LoVo (cell line): ENCODE data around the gene MB.

ENCODE experiments used
- DNase-seq: peaks from one replicate; pipeline ENCODE4 v3.0.0-alpha.2; 2016; ENCODE audit warnings: low spot score

MB gene

GRCh38 chr22:35572556-35572955 is 44.6 kb downstream of the MB start:
- no peak for DNase-seq

DNA sequence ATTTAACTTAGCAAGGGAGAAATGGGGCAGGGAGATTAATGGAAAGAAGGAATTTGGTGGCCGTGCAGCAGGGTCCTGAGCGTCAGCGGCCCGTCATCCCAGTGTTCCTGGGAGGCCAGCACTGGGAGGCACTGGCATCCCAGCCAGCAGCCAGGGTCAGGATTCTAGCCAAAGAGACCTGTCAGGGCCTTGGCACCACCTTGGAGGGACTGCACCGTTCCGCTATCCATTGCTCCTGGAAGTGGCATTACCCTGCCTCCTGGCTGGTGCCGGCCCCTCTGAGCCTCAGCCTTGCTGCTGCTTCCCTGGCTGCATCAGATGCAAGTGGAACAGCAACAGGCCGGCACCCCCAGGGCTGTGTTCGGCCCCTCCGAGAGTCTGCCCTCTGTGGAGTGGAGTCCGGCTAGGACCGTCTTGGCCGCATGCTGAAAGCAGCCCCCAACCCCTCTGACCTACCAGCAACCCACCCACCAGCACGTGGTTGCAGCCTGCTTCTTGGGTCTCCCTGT is 46.4 kb downstream of the MB start:
- no peak for DNase-seq

DNA sequence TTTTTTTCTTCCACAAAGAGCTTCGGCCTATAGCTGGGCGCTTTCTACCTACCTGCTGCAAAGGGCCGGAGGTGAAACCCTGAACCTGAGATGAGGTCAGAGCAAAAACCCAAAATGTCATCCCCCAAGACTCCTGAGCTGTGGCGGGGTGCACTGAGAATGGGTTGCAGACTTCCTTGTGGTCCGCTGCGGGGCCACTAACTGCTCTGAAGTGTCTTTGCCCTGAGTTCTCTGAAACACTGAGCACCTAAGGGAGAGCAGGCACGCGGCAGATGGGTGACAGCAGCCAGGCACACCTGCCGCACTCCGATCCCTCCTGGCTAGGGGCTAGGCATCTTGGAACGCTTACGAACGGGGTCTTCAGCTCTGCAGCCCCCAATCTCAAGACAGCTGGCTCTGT is 47.2 kb downstream of the MB start:
- no peak for DNase-seq

DNA sequence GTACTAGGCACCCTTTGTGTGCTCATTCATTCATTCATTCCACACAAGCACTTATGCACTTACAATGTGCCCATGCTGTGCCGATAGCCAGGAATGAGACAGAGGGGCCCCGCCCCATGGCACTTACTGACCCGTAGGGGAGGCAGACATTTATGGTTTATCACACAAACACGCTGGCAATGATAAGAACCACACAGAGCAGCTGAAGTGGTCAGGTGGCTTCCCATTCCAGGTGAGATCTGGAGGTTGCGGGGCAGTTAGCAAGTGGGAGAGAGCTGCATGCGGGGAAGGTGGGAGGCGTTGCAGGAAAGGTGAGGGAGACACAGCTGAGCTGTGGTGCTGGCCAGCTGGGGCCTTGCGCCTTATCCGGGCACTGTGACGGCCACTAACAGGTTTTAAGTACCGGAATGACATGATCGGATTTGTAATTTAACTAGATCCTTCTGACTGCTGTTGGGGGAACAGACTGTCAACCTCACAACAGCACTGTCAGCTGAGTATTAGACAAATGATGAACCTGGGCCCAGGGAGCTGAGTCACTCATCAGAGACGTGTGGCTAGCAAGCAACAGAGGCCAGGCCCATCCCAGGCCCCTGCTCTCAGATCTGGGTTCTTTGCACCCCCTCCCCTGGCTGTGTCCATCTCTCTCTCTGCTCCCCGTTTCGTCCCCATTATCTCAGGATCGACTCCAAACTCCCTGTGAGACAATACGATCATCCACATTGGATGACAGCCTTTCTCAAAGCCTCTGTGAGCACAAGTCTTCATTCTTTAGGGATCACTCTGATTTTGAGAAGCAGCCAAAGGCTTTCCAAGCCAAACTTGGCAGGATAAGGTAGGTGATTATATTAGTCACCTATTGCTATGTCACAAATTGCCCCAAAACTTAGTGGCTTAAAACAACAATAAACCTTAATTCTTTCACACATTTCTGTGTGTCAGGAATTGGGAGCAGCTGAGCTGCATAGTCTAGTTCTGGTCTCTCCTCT is 48.1 kb downstream of the MB start:
- peak; percentile 7 for DNase-seq

- no peak for DNase-seq
Measured at GRCh38 chr22:35567351-35568141, 49.6 kb downstream of the MB start.

DNA sequence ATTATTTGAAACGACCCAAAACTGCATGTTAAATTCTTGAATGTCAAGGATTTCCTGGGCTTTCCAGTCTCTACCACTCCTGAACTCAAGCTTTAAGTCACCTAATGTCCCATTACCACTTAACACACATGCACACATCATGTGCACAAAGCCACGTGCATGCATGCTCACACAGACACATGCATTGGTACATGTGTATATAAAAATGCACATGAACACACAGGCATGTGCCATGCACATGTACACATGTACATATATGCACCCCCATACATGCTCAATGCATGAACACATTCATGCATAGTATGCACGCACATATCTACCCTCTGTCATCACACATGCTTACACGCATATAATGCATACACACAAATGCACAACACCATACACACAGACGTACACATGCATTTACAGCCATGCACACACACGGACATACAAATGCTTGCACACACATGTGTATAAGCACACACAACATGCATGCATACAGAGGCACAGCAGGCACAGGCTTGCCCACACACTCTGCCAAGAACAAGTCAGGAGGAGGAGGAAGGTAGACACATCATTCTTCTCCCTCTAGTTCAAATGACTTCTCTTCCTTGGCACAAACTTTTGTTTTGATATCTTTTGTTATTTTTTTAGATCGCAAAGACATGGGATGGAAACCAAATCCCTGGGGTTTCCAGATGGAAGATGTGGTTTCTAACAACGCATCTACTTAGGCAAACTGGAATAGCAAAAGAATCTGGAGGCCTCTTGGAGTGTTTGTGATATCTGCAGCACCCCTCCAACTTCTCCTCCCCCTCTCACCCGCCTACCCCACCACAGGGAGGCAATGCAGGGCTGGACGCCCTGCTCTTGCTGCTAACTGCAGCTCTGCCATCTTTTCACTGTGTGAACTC is 51.9 kb downstream of the MB start:
- DNase-seq = no peak

DNA sequence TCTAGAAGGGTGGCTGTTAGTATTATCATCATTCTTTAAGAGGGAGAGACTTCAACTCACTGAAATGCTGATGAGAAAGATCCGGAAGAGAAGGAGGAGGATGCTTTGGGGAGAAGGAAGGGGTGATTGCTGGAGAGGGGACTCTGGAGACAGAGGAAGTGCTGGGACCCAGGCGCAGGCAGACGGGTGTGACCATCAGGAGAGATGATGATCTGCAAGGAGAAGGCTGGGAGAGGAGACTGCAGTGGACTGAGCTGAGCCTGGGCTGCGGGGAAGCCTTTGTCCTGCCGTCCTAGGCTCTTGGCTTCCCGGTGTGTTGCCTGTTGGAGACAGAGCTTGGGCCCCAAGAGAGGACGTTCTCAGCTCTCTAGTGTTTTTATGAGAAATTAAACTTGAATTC is 53.9 kb downstream of the MB start:
- DNase-seq = no peak

DNA sequence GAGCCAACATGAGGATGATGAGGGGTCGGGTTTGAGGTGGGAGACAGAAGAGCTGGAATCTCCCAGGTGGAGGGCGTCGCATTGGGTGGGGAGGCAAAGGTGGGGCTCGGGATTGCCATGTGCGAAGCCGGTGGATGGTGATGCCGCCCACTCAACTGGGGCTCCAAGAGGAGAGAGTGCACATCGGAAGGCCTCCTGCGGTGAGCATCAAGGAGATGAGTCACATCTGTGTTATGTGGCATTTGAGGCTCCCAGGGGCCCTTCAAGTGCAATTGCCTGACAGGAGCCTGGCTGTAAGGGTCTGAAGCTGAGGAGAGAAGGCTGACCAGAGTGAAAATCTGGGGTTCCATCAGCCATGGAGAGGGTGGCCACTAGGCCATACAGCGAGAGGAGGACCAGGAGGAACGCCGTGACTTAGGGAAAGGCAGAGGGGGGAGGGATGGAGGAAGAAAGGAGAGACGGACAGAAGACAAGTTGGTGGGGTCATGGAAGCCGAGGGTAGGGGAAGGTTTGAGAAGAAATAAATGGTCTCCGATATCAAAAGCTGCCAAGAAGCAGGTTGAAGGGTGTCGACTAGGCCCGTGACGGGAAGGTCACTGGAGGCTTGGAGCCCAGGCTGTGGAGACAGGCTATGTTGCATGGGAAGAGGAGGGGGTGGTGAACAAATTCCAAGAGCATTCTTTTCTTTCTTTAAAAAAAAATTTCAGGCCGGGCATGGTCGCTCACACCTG is 55.2 kb downstream of the MB start:
- peak; percentile 75 for DNase-seq

- DNase-seq = no peak
Measured at GRCh38 chr22:35560824-35561223, 56.3 kb downstream of the MB start.

- no peak for DNase-seq
Measured at GRCh38 chr22:35560366-35560765, 56.8 kb downstream of the MB start.

DNA sequence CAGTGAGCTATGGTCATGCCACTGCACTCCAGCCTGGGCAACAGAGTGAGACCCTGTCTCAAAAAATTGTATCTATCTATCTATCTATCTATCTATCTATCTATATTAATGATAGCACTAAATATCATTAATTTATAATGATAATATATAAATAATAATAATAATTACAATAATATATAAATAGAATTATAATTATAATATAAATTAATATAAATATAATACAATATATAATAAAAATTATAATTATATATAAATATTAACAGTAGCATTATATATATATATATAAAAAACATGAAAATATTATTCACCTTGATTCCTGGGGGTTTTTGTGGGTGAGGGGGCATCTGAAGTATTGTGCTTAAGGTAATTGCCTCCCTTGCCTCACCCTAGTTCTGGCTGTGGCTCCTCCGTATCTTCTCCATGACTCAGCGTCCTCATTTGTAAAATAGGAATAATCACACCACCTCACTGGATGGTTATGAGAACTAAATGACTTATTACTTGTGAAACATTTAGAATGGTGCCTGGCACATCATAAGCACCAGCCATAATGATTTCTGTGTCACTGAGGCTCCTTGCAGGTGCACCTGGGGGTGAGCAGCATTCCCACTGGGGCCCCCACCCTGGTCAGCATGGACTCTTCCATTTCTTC is 57.6 kb downstream of the MB start:
- no peak for DNase-seq

DNA sequence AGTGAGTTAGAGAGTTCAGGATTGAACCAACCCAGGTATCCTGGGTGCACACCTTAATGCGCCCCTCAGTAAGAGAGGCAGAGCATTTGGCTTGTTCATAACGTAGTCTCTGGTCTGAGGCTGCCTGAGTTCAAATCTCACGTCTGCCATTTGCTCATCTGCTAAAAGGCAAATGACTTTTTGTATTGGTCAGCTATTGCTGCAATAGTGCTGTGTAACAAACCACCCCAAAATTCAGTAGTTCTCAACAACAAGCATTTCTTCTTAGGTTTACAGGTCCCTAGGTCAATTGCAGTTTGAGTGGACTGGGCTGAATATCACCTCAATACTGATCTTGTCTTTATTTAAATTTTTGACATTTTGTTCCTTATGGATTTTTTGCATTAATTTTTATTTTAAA is 58.4 kb downstream of the MB start:
- DNase-seq = no peak

DNA sequence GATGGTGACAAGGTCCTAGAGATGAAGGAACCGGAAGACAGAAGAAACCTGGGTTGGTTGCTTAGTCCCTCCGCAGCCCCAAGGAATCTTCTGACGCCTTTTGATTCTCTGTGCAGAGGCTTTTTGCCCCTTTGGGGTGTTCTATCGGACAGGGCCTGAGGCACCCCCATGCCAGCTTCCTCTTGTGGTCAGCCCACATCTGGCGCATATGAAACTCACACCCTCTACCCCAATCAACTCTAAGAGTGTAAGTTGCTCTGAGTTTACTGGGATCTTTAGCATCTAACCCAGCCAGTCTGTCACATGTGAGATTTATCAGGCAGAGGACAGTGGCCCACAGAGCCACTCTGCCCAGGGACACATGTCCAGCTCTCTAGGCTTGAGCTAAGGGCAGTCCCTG is 59.1 kb downstream of the MB start:
- no peak for DNase-seq
